HepG2 (cell line): ENCODE data around the gene GRB7. TPM values are rescaled to one million over a fixed set of nuclear protein-coding genes. Genes with fewer than 3 reads are reported as not detected.

Source experiments
- BRD4 ChIP-seq: sonication (generic); formaldehyde crosslinking; IDR thresholded peaks from 2 replicates; pipeline ENCODE4 v1.4.0; 2020; ENCODE audit warnings: missing genetic modification reagents
- BRF2 ChIP-seq: sonication (generic); formaldehyde crosslinking; IDR thresholded peaks from 2 replicates; pipeline ENCODE4 v1.8.1; 2022; ENCODE audit warnings: mild to moderate bottlenecking, missing genetic modification reagents
- DNMT1 ChIP-seq: sonication (generic); formaldehyde crosslinking; IDR thresholded peaks from 2 replicates; pipeline ENCODE4 v1.5.1; 2020; ENCODE audit warnings: mild to moderate bottlenecking, missing genetic modification reagents
- FOSL1 ChIP-seq: sonication (generic); formaldehyde crosslinking; IDR thresholded peaks from 2 replicates; pipeline ENCODE4 v1.9.0; 2021; ENCODE audit warnings: missing genetic modification reagents, borderline replicate concordance
- FOXP1 ChIP-seq, 2 experiments: fragments of 450-650 bp in 1 of 2; IDR thresholded peaks; 2 replicates each; pipeline ENCODE4 v1.6.1; 2017 to 2018; ENCODE audit warnings: antibody characterized with exemption in 1 of 2
- GLI4 ChIP-seq: sonication (generic); formaldehyde crosslinking; IDR thresholded peaks from 2 replicates; pipeline ENCODE4 v1.5.1; 2020; ENCODE audit warnings: missing genetic modification reagents, mild to moderate bottlenecking, moderate library complexity, borderline replicate concordance
- NCOA1 ChIP-seq: sonication (generic); formaldehyde crosslinking; IDR thresholded peaks from 2 replicates; pipeline ENCODE4 v1.9.0; 2021; ENCODE audit warnings: missing genetic modification reagents
- SATB2 ChIP-seq: sonication (generic); formaldehyde crosslinking; IDR thresholded peaks from 2 replicates; pipeline ENCODE4 v1.5.0; 2020; ENCODE audit warnings: missing genetic modification reagents
- SIX1 ChIP-seq: sonication (generic); formaldehyde crosslinking; IDR thresholded peaks from 2 replicates; pipeline ENCODE4 v1.4.0; 2020; ENCODE audit warnings: missing genetic modification reagents, borderline replicate concordance
- STAT6 ChIP-seq: sonication (generic); formaldehyde crosslinking; IDR thresholded peaks from 2 replicates; pipeline ENCODE4 v1.4.0; 2020; ENCODE audit warnings: missing genetic modification reagents, mild to moderate bottlenecking, borderline replicate concordance
- ZBTB7B ChIP-seq: sonication (generic); formaldehyde crosslinking; IDR thresholded peaks from 2 replicates; pipeline ENCODE4 v1.4.0; 2020; ENCODE audit warnings: missing genetic modification reagents
- ZFP62 ChIP-seq: sonication (generic); formaldehyde crosslinking; IDR thresholded peaks from 2 replicates; pipeline ENCODE4 v1.4.0; 2020; ENCODE audit warnings: missing genetic modification reagents
- ZNF143 ChIP-seq: sonication (generic); formaldehyde crosslinking; IDR thresholded peaks from 2 replicates; pipeline ENCODE4 v1.4.0; 2020; ENCODE audit warnings: missing genetic modification reagents
- ZNF251 ChIP-seq: sonication (generic); formaldehyde crosslinking; IDR thresholded peaks from 2 replicates; pipeline ENCODE4 v1.9.0; 2021; ENCODE audit warnings: mild to moderate bottlenecking, missing genetic modification reagents
- ZNF33B ChIP-seq: sonication (generic); formaldehyde crosslinking; IDR thresholded peaks from 2 replicates; pipeline ENCODE4 v1.5.1; 2020; ENCODE audit warnings: mild to moderate bottlenecking, missing genetic modification reagents
- ZNF614 ChIP-seq: IDR thresholded peaks from 2 replicates; pipeline ENCODE4 v1.6.1; 2018; ENCODE audit warnings: missing biosample characterization, missing genetic modification reagents, inconsistent platforms, borderline replicate concordance
- polyA plus RNA-seq, 8 experiments: library from polyadenylated mRNA; depleted of rRNA in 3 of 8; stranded (reverse) in 7 of 8; unstranded in 1 of 8; fragments of >200 nt; fragmentation: Illumina TruSeq in 4 of 8; extraction: Trizol in 4 of 8; gene quantifications; 2 replicates each; pipeline versions ENCODE4 v1.2.1 to v1.2.3, GENCODE V29; 2011 to 2016; ENCODE audit warnings: low read depth in 4 of 8, missing spikeins in 1 of 8, mixed read lengths in 1 of 8; ENCODE audit not compliant: insufficient read depth in 1 of 8
- total RNA-seq, 5 experiments: library from RNA; depleted of rRNA; stranded (reverse); fragments of >200 nt; fragmentation: Illumina TruSeq; extraction: Trizol; gene quantifications; 2 replicates each; pipeline ENCODE4 v1.2.3, GENCODE V29; 2016; ENCODE audit warnings: low read depth in 1 of 5
- TF ChIP-seq, protein P1 (sequence below): sonication (generic); formaldehyde crosslinking; IDR thresholded peaks from 2 replicates; pipeline ENCODE4 v1.5.0; 2020; ENCODE audit warnings: missing genetic modification reagents
- TF ChIP-seq, protein P2 (sequence below): sonication (generic); formaldehyde crosslinking; IDR thresholded peaks from 2 replicates; pipeline ENCODE4 v1.4.0; 2020; ENCODE audit warnings: missing genetic modification reagents
- TF ChIP-seq, protein P3 (sequence below): sonication (generic); formaldehyde crosslinking; IDR thresholded peaks from 2 replicates; pipeline ENCODE4 v1.8.1; 2023; ENCODE audit warnings: mild to moderate bottlenecking, missing genetic modification reagents

The GRB7 gene
- total and polyA plus RNA-seq, 2 of the 13 experiments (the other 11 are each of a cell fraction or from before 2014, with no cell fraction given), result 60.2 to 77.7 TPM

- no peak for TF ChIP-seq ZNF251 (CRISPR knock-in tag)
- no peak for TF ChIP-seq GLI4
- peak; percentile 75 for TF ChIP-seq ZNF143
- no peak; the same call in 1 of the 2 replicates for TF ChIP-seq STAT6 (CRISPR knock-in tag)
- TF ChIP-seq FOXP1 (IDR thresholded peaks at IDR 0.05), result no peak
- TF ChIP-seq FOXP1 (CRISPR knock-in tag; IDR thresholded peaks at IDR 0.05), result peak; percentile 17
- peak; percentile 73; the same call in 1 of the 2 replicates for TF ChIP-seq SATB2 (CRISPR knock-in tag)
- peak; percentile 90 for TF ChIP-seq DNMT1 (CRISPR knock-in tag)
- peak; percentile 92 for TF ChIP-seq NCOA1 (CRISPR knock-in tag)
- peak; percentile 27; the same call in 1 of the 2 replicates for TF ChIP-seq SIX1 (CRISPR knock-in tag)
- TF ChIP-seq BRD4 (CRISPR knock-in tag), result peak; percentile 95
- TF ChIP-seq, protein P1, sequence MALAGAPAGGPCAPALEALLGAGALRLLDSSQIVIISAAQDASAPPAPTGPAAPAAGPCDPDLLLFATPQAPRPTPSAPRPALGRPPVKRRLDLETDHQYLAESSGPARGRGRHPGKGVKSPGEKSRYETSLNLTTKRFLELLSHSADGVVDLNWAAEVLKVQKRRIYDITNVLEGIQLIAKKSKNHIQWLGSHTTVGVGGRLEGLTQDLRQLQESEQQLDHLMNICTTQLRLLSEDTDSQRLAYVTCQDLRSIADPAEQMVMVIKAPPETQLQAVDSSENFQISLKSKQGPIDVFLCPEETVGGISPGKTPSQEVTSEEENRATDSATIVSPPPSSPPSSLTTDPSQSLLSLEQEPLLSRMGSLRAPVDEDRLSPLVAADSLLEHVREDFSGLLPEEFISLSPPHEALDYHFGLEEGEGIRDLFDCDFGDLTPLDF (CRISPR knock-in tag), result peak; percentile 78; the same call in 1 of the 2 replicates
- peak; percentile 34; the same call in 1 of the 2 replicates for TF ChIP-seq BRF2 (CRISPR knock-in tag)
- peak; percentile 21 for TF ChIP-seq ZNF33B (CRISPR knock-in tag)
- TF ChIP-seq, protein P2, sequence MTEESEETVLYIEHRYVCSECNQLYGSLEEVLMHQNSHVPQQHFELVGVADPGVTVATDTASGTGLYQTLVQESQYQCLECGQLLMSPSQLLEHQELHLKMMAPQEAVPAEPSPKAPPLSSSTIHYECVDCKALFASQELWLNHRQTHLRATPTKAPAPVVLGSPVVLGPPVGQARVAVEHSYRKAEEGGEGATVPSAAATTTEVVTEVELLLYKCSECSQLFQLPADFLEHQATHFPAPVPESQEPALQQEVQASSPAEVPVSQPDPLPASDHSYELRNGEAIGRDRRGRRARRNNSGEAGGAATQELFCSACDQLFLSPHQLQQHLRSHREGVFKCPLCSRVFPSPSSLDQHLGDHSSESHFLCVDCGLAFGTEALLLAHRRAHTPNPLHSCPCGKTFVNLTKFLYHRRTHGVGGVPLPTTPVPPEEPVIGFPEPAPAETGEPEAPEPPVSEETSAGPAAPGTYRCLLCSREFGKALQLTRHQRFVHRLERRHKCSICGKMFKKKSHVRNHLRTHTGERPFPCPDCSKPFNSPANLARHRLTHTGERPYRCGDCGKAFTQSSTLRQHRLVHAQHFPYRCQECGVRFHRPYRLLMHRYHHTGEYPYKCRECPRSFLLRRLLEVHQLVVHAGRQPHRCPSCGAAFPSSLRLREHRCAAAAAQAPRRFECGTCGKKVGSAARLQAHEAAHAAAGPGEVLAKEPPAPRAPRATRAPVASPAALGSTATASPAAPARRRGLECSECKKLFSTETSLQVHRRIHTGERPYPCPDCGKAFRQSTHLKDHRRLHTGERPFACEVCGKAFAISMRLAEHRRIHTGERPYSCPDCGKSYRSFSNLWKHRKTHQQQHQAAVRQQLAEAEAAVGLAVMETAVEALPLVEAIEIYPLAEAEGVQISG (CRISPR knock-in tag), result peak; percentile 94
- TF ChIP-seq, protein P3, sequence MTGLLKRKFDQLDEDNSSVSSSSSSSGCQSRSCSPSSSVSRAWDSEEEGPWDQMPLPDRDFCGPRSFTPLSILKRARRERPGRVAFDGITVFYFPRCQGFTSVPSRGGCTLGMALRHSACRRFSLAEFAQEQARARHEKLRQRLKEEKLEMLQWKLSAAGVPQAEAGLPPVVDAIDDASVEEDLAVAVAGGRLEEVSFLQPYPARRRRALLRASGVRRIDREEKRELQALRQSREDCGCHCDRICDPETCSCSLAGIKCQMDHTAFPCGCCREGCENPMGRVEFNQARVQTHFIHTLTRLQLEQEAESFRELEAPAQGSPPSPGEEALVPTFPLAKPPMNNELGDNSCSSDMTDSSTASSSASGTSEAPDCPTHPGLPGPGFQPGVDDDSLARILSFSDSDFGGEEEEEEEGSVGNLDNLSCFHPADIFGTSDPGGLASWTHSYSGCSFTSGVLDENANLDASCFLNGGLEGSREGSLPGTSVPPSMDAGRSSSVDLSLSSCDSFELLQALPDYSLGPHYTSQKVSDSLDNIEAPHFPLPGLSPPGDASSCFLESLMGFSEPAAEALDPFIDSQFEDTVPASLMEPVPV (CRISPR knock-in tag), result no peak; the same call in 1 of the 2 replicates
- TF ChIP-seq FOSL1 (CRISPR knock-in tag), result no peak; the same call in 1 of the 2 replicates
- peak; percentile 88 for TF ChIP-seq ZBTB7B (CRISPR knock-in tag)
- peak; percentile 66; the same call in 1 of the 2 replicates for TF ChIP-seq ZNF614 (CRISPR knock-in tag)
- no peak for TF ChIP-seq ZFP62
Measured at GRCh38 chr17:39754161-39754957, 16.6 kb downstream of the GRB7 start (continued).
